ENCODE data around the gene PLVAP.
"Not testable (repeated sequence)": the region's sequence is repeated elsewhere in the genome, so short reads cannot be mapped to it uniquely, and the experiment has no call there.

The PLVAP gene

GRCh38 chr19:17402982-17403855, 26.1 kb upstream of the PLVAP start:
- peak in 2 of 3 donors; percentile 34 to 39 for DNase-seq (ENCODE audit: low read depth in 2 of 3, low spot score in 1 of 3)

GRCh38 chr19:17401628-17402027, 24.5 kb upstream of the PLVAP start:
- no peak for DNase-seq (ENCODE audit: low read depth in 2 of 3, low spot score in 1 of 3)

GRCh38 chr19:17398902-17399527, 21.9 kb upstream of the PLVAP start:
- DNase-seq (ENCODE audit: low read depth in 2 of 3, low spot score in 1 of 3), result no peak

GRCh38 chr19:17394891-17395415, 17.8 kb upstream of the PLVAP start:
- peak; percentile 58 to 75 (median 65) for DNase-seq (ENCODE audit: low read depth in 2 of 3, low spot score in 1 of 3)

GRCh38 chr19:17393914-17394313, 16.8 kb upstream of the PLVAP start, which contains the start of gene CCDC194:
CCDC194 (minus strand) TSS chr19:17394196; CDS start chr19:17394158, 38 bp downstream.
- no peak for DNase-seq (ENCODE audit: low read depth in 2 of 3, low spot score in 1 of 3)

GRCh38 chr19:17393002-17393401, 15.9 kb upstream of the PLVAP start:
- DNase-seq (ENCODE audit: low read depth in 2 of 3, low spot score in 1 of 3), result no peak

- no peak for DNase-seq (ENCODE audit: low read depth in 2 of 3, low spot score in 1 of 3)
Measured at GRCh38 chr19:17391371-17392151, 14.4 kb upstream of the PLVAP start.

- peak; percentile 82 to 91 (median 87) for DNase-seq (ENCODE audit: low read depth in 2 of 3, low spot score in 1 of 3)
Measured at GRCh38 chr19:17390665-17391370, 13.7 kb upstream of the PLVAP start.

- DNase-seq (ENCODE audit: low read depth in 2 of 3, low spot score in 1 of 3), result no peak
Measured at GRCh38 chr19:17389957-17390664, 13.0 kb upstream of the PLVAP start.

- no peak for DNase-seq (ENCODE audit: low read depth in 2 of 3, low spot score in 1 of 3)
Measured at GRCh38 chr19:17389288-17389687, 12.1 kb upstream of the PLVAP start.

- DNase-seq (ENCODE audit: low read depth in 2 of 3, low spot score in 1 of 3), result peak in 2 of 3 donors; percentile 45 to 62
Measured at GRCh38 chr19:17385878-17386611, 8.9 kb upstream of the PLVAP start.

- DNase-seq (ENCODE audit: low read depth in 2 of 3, low spot score in 1 of 3), result no peak
Measured at GRCh38 chr19:17380426-17381138, 3.4 kb upstream of the PLVAP start.

- no peak for DNase-seq (ENCODE audit: low read depth in 2 of 3, low spot score in 1 of 3)
Measured at GRCh38 chr19:17379221-17379631, 2.1 kb upstream of the PLVAP start.

- no peak for DNase-seq (ENCODE audit: low read depth in 2 of 3, low spot score in 1 of 3)
Measured at GRCh38 chr19:17378271-17378670, 1.1 kb upstream of the PLVAP start.

GRCh38 chr19:17370026-17370587, 7.0 kb downstream of the PLVAP start:
- DNase-seq (ENCODE audit: low read depth in 2 of 3, low spot score in 1 of 3), result no peak

GRCh38 chr19:17365361-17365760, 11.8 kb downstream of the PLVAP start:
- DNase-seq (ENCODE audit: low read depth in 2 of 3, low spot score in 1 of 3), result no peak

GRCh38 chr19:17363852-17364605, 13.1 kb downstream of the PLVAP start:
- not testable (repeated sequence) for DNase-seq (ENCODE audit: low read depth in 2 of 3, low spot score in 1 of 3)

Data from stimulated activated CD4-positive, alpha-beta T cell treated with anti-CD3 and anti-CD28 coated beads, Interleukin-12 subunit alpha, Interleukin-12 subunit beta, amount 100 ng/mL, for 48 hours (primary cell).